K562 (cell line): ENCODE measurements around the gene CDC42EP5. TPM values are rescaled to one million over a fixed set of nuclear protein-coding genes. Genes with fewer than 3 reads are reported as not detected.

ENCODE experiments used
- ATAC-seq: fragments of 200-7000 bp; cut with Tn5 transposase; 3 replicates; pipeline ENCODE4 v1.9.1; 2020; ENCODE audit warnings: moderate library complexity
- BruUV-seq: library from RNA; stranded (reverse); fragments of 400-500 nt; replicated peaks from 2 replicates; lab custom pipeline; 2021; lab: Mats Ljungman, UMichigan
- CTCF ChIA-PET: fragments of 300-600 bp; formaldehyde crosslinking; extraction: SDS; loops from one replicate; lab custom pipeline; 2021; ENCODE audit warnings: low intra/inter-chr PET ratio; lab: Yijun Ruan, JAX
- POLR2A ChIA-PET: fragments of 300-600, 350-650 bp; sonication (Branson Sonifier 250); formaldehyde crosslinking; extraction: SDS; loops from one replicate; lab custom pipeline; 2021; ENCODE audit warnings: antibody characterized with exemption, inconsistent platforms; lab: Yijun Ruan, JAX
- DNase-seq, 4 experiments: peaks; one replicate each; pipeline versions ENCODE4 v3.0.0 to v3.0.0-alpha.2; 2011 to 2018; ENCODE audit warnings: low spot score in 3 of 4, mixed read lengths in 3 of 4; ENCODE audit errors: extremely low read depth in 1 of 4
- FAIRE-seq: peaks from 2 replicates; lab custom pipeline; 2011; peaks lifted over from hg19 to GRCh38; lab: Jason Lieb, UNC
- H2AFZ ChIP-seq: 2 replicates; pipeline ENCODE4 v1.6.0; 2011; ENCODE audit warnings: low read depth, low read length, control low read depth, inconsistent platforms
- H3K27ac ChIP-seq: fragments of 200-600 bp; 3 replicates; pipeline ENCODE4 v1.8.0; 2011; ENCODE audit warnings: low read depth, mild to moderate bottlenecking, control low read depth, inconsistent platforms, low read length, moderate library complexity, mixed read lengths; ENCODE audit errors: extremely low read depth
- H3K27me3 ChIP-seq, 2 experiments: fragments of 300-600 bp in 1 of 2; 2 replicates in 1 of 2; 3 replicates in 1 of 2; pipeline versions ENCODE4 v1.6.0 to v1.8.0; 2011; ENCODE audit warnings: inconsistent platforms in 2 of 2, low read length in 2 of 2, mild to moderate bottlenecking in 1 of 2, mixed read lengths in 1 of 2, moderate library complexity in 1 of 2; ENCODE audit not compliant: control insufficient read depth in 2 of 2, insufficient read depth in 2 of 2
- H3K36me3 ChIP-seq: fragments of 300-600 bp; 3 replicates; pipeline ENCODE4 v1.8.0; 2011; ENCODE audit warnings: mild to moderate bottlenecking, low read length, inconsistent platforms; ENCODE audit not compliant: control insufficient read depth, insufficient read depth
- H3K4me1 ChIP-seq, 2 experiments: fragments of 200-600 bp in 1 of 2; replicated peaks in 1 of 2; 2 replicates in 1 of 2; 3 replicates in 1 of 2; pipeline versions ENCODE4 v1.5.1 to v1.8.0; 2011; ENCODE audit warnings: inconsistent platforms in 2 of 2, low read length in 2 of 2, mild to moderate bottlenecking in 1 of 2, mixed read lengths in 1 of 2, moderate library complexity in 1 of 2; ENCODE audit not compliant: control insufficient read depth in 2 of 2, insufficient read depth in 2 of 2
- H3K4me2 ChIP-seq: 2 replicates; pipeline ENCODE4 v1.6.1; 2011; ENCODE audit warnings: low read length, control low read depth, inconsistent platforms, mixed read lengths; ENCODE audit not compliant: insufficient read depth
- H3K4me3 ChIP-seq: fragments of 200-600 bp; sonication (generic), shearing (Covaris generic); 2 replicates; pipeline ENCODE4 v1.5.1; 2016; ENCODE audit warnings: control low read depth, inconsistent platforms
- H3K79me2 ChIP-seq: fragments of 200-600 bp; 3 replicates; pipeline ENCODE4 v1.8.0; 2011; ENCODE audit warnings: low read length, inconsistent platforms; ENCODE audit not compliant: control insufficient read depth, insufficient read depth
- H3K9ac ChIP-seq, 2 experiments: 2 replicates each; pipeline versions ENCODE4 v1.6.0 to v1.6.1; 2011; ENCODE audit warnings: low read depth in 2 of 2, low read length in 2 of 2, control low read depth in 1 of 2, inconsistent platforms in 1 of 2, mild to moderate bottlenecking in 1 of 2, mixed read lengths in 1 of 2; ENCODE audit not compliant: insufficient read depth in 1 of 2
- H3K9me1 ChIP-seq: one replicate; pipeline ENCODE4 v1.6.0; 2011; ENCODE audit warnings: inconsistent platforms, mild to moderate bottlenecking, low read length, moderate library complexity; ENCODE audit not compliant: control insufficient read depth, insufficient read depth
- H3K9me3 ChIP-seq: replicated peaks from 2 replicates; pipeline ENCODE4 v1.5.1; 2011; ENCODE audit warnings: low read depth, low read length, inconsistent platforms; ENCODE audit not compliant: control insufficient read depth, insufficient read depth
- H4K20me1 ChIP-seq: replicated peaks from 2 replicates; pipeline ENCODE4 v1.6.1; 2011; ENCODE audit warnings: low read length, inconsistent platforms, mixed read lengths; ENCODE audit not compliant: control insufficient read depth, insufficient read depth
- CBFA2T3 ChIP-seq: fragments of 450-650 bp; IDR thresholded peaks from 2 replicates; pipeline ENCODE4 v1.6.1; 2017
- ELF1 ChIP-seq: fragments of 200-800 bp; sonication (Bioruptor generic); IDR thresholded peaks from 2 replicates; pipeline ENCODE4 v1.6.1; 2016; ENCODE audit warnings: missing genetic modification characterization, missing compliant biosample characterization
- FOXJ3 ChIP-seq: sonication (generic); formaldehyde crosslinking; IDR thresholded peaks from 2 replicates; pipeline ENCODE4 v1.4.0; 2020; ENCODE audit warnings: mild to moderate bottlenecking, missing genetic modification reagents
- PHF20 ChIP-seq: fragments of 450-650 bp; IDR thresholded peaks from 2 replicates; pipeline ENCODE4 v1.6.1; 2018; ENCODE audit not compliant: partially characterized antibody
- SRF ChIP-seq, 2 experiments: fragments of 250-450, 450-650 bp in 1 of 2; sonication (Bioruptor Pico) in 1 of 2; sonication (generic) in 1 of 2; formaldehyde crosslinking; IDR thresholded peaks; 2 replicates each; pipeline versions ENCODE4 v1.5.0 to v1.5.1; 2020 to 2022; ENCODE audit warnings: mild to moderate bottlenecking in 1 of 2, missing genetic modification reagents in 1 of 2
- ZC3H8 ChIP-seq: fragments of 450-650 bp; IDR thresholded peaks from 2 replicates; pipeline ENCODE4 v1.6.1; 2017
- ZNF124 ChIP-seq: sonication (generic); formaldehyde crosslinking; IDR thresholded peaks from 2 replicates; pipeline ENCODE4 v1.8.1; 2022; ENCODE audit warnings: missing genetic modification reagents
- ZNF354B ChIP-seq: fragments of 250-450 bp; sonication (Bioruptor Pico); IDR thresholded peaks from 2 replicates; pipeline ENCODE4 v1.4.0; 2020
- ZNF766 ChIP-seq: fragments of 200-800 bp; sonication (Bioruptor generic); conservative IDR thresholded peaks from 2 replicates; pipeline ENCODE4 v1.6.1; 2016; ENCODE audit warnings: missing genetic modification characterization, missing compliant biosample characterization
- ZNF778 ChIP-seq: fragments of 450-650 bp; formaldehyde crosslinking; IDR thresholded peaks from 2 replicates; pipeline ENCODE4 v1.4.0; 2020; ENCODE audit warnings: mild to moderate bottlenecking, moderate library complexity
- ZNF785 ChIP-seq: fragments of 250-450 bp; sonication (Bioruptor Pico); IDR thresholded peaks from 2 replicates; pipeline ENCODE4 v1.4.0; 2020; ENCODE audit warnings: mild to moderate bottlenecking
- ZSCAN32 ChIP-seq: fragments of 450-650 bp; formaldehyde crosslinking; IDR thresholded peaks from 2 replicates; pipeline ENCODE4 v1.4.0; 2020; ENCODE audit warnings: mild to moderate bottlenecking, moderate library complexity
- WGBS: fragments of 100-300 bp; shearing (Covaris generic); methylation state at CpG from one replicate; pipeline ENCODE4 v1.1.6; 2016; ENCODE audit warnings: low coverage, mixed read lengths; ENCODE audit not compliant: insufficient coverage; ENCODE audit errors: missing lambda C conversion rate; 5-methylcytosine and 5-hydroxymethylcytosine counted together
- in situ Hi-C: fragments of 300-500 bp; cut with MboI; formaldehyde crosslinking; loops from 4 replicates; pipeline ENCODE4 v1.15.0; 2018; ENCODE audit warnings: inconsistent platforms, mixed read lengths
- intact Hi-C: fragments of 100-400 bp; cut with micrococcal nuclease; formaldehyde crosslinking; loops from 2 replicates; pipeline ENCODE4 v1.14.2; 2022
- polyA plus RNA-seq, 8 experiments: library from polyadenylated mRNA; depleted of rRNA in 4 of 8; stranded (reverse) in 5 of 8; unstranded in 3 of 8; fragments of >200 nt; fragmentation: Nextera tagmentation in 2 of 8; fragmentation: Illumina TruSeq in 1 of 8; extraction: Ambion mirVana in 2 of 8; extraction: Trizol in 1 of 8; gene quantifications; 2 replicates each; pipeline versions ENCODE4 v1.2.1 to v1.2.3, GENCODE V29; 2011 to 2014; ENCODE audit warnings: inconsistent platforms in 1 of 8, missing spikeins in 1 of 8
- total RNA-seq, 7 experiments: library from RNA; depleted of rRNA in 6 of 7; stranded (reverse); fragments of >200 nt in 6 of 7; fragmentation: Illumina TruSeq in 2 of 7; extraction: Trizol in 2 of 7; gene quantifications; 2 replicates each; pipeline versions ENCODE4 v1.2.1 to v1.2.3, GENCODE V29; 2011 to 2021; ENCODE audit warnings: low replicate concordance in 1 of 7
- TF ChIP-seq, protein P1 (sequence below), 2 experiments: fragments of 450-650 bp; conservative IDR thresholded peaks; 2 replicates each; pipeline ENCODE4 v1.6.1; 2017; ENCODE audit warnings: mild to moderate bottlenecking in 2 of 2, moderate library complexity in 2 of 2
- TF ChIP-seq, protein P2 (sequence below): fragments of 200-800 bp; sonication (Bioruptor generic); IDR thresholded peaks from 2 replicates; pipeline ENCODE4 v1.6.1; 2017; ENCODE audit warnings: missing genetic modification characterization, missing compliant biosample characterization
- TF ChIP-seq, protein P3 (sequence below): fragments of 250-450 bp; sonication (Bioruptor Pico); IDR thresholded peaks from 2 replicates; pipeline ENCODE4 v1.4.0; 2020

The CDC42EP5 gene
- total and polyA plus RNA-seq, 9 of the 15 experiments (the other 6 are each of a cell fraction or from before 2014, with no cell fraction given), result 0.15 to 0.38 TPM; not detected in 7

DNA sequence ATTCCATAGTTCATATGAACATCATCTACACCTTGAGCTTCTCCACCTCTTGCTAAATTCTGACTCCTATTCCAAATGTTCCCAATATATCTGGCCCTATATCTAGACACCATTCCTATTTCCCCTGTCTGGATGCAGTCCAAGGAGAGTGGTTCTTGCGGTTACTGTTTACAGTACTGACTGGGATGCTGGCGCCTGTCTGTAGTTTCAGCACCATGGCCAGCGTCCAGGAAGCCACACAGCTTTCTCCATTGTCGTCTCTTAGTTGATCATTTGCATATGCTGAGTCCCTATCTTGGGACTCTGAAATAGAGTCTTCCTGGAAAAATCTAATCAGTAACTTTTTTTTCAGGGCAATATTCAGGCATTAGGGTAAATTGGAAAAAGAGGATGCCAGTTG, 44.4 kb upstream of the CDC42EP5 start (continued):
- TF ChIP-seq, protein P1, sequence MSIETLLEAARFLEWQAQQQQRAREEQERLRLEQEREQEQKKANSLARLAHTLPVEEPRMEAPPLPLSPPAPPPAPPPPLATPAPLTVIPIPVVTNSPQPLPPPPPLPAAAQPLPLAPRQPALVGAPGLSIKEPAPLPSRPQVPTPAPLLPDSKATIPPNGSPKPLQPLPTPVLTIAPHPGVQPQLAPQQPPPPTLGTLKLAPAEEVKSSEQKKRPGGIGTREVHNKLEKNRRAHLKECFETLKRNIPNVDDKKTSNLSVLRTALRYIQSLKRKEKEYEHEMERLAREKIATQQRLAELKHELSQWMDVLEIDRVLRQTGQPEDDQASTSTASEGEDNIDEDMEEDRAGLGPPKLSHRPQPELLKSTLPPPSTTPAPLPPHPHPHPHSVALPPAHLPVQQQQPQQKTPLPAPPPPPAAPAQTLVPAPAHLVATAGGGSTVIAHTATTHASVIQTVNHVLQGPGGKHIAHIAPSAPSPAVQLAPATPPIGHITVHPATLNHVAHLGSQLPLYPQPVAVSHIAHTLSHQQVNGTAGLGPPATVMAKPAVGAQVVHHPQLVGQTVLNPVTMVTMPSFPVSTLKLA (conservative IDR thresholded peaks at IDR 0.05), result peak in 1 of 2 experiments; percentile 45; a peak in 1 of 4 replicates
- TF ChIP-seq PHF20 (no peak), ZNF778 (CRISPR knock-in tag) (no peak), ZC3H8 (no peak), ZNF124 (CRISPR knock-in tag) (no peak), ZNF766 (peak; percentile 87), SRF (CRISPR knock-in tag; IDR thresholded peaks at IDR 0.05) (peak in 1 of 2 experiments; percentile 46; a peak in 1 of 4 replicates)
- TF ChIP-seq, protein P2, sequence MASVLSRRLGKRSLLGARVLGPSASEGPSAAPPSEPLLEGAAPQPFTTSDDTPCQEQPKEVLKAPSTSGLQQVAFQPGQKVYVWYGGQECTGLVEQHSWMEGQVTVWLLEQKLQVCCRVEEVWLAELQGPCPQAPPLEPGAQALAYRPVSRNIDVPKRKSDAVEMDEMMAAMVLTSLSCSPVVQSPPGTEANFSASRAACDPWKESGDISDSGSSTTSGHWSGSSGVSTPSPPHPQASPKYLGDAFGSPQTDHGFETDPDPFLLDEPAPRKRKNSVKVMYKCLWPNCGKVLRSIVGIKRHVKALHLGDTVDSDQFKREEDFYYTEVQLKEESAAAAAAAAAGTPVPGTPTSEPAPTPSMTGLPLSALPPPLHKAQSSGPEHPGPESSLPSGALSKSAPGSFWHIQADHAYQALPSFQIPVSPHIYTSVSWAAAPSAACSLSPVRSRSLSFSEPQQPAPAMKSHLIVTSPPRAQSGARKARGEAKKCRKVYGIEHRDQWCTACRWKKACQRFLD (CRISPR knock-in tag), result peak; percentile 63; the same call in 1 of the 2 replicates

DNA sequence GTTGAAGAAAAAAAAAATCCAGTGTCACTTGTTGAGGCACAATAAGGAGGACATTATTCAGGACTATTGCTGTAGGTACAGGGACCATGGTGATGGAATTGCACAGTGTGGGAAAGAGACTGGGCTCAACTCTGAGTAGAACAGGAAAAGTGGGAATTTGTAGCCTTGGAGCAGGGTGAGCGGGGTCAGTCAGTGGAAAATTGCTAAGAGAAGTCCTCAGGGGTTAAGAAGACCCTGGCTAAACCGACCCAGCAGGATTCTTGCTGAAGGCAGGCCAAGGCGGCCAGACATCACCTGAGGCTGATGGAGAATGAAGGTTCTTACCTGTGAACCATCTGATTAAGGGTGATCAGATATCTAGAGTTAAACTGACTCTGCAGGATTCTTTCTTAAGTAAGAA, 42.1 kb upstream of the CDC42EP5 start:
- Histone ChIP-seq H3K9me3 (no peaks in the 10 kb centered on the region), H3K4me2 (no peak overlapping the region), H2AFZ (no peak overlapping the region), H3K9me1 (no peaks in the 10 kb centered on the region), H4K20me1 (peaks cover 11% of the 10 kb centered on the region), H3K36me3 (no peaks in the 10 kb centered on the region), H3K79me2 (no peaks in the 10 kb centered on the region), H3K9ac (no peak overlapping the region), H3K4me1 (peaks cover 3 to 15% of the 10 kb centered on the region in 2 experiments; a peak in 3 of 5 replicates), H3K27me3 (peaks cover 2 to 19% of the 10 kb centered on the region in 2 experiments; a peak in 3 of 5 replicates), H3K4me3 (no peak overlapping the region), H3K27ac (no peak overlapping the region)
- CTCF ChIA-PET, result no interaction called here
- WGBS, result 0% methylated on average over 3 of the region's 3 CpGs
- FAIRE-seq, result no peak
- intact Hi-C loops, result no loop called here
- in situ Hi-C loops, result no loop called here
- DNase-seq, result no peak
- BruUV-seq, result no TSS peak
- no peak for ATAC-seq
- POLR2A ChIA-PET, result no interaction called here
- TF ChIP-seq CBFA2T3 (no peak), FOXJ3 (CRISPR knock-in tag) (no peak), ZNF785 (CRISPR knock-in tag) (no peak), ZNF354B (CRISPR knock-in tag) (no peak), ZSCAN32 (CRISPR knock-in tag) (no peak), ELF1 (tag) (no peak)
- TF ChIP-seq, protein P3, sequence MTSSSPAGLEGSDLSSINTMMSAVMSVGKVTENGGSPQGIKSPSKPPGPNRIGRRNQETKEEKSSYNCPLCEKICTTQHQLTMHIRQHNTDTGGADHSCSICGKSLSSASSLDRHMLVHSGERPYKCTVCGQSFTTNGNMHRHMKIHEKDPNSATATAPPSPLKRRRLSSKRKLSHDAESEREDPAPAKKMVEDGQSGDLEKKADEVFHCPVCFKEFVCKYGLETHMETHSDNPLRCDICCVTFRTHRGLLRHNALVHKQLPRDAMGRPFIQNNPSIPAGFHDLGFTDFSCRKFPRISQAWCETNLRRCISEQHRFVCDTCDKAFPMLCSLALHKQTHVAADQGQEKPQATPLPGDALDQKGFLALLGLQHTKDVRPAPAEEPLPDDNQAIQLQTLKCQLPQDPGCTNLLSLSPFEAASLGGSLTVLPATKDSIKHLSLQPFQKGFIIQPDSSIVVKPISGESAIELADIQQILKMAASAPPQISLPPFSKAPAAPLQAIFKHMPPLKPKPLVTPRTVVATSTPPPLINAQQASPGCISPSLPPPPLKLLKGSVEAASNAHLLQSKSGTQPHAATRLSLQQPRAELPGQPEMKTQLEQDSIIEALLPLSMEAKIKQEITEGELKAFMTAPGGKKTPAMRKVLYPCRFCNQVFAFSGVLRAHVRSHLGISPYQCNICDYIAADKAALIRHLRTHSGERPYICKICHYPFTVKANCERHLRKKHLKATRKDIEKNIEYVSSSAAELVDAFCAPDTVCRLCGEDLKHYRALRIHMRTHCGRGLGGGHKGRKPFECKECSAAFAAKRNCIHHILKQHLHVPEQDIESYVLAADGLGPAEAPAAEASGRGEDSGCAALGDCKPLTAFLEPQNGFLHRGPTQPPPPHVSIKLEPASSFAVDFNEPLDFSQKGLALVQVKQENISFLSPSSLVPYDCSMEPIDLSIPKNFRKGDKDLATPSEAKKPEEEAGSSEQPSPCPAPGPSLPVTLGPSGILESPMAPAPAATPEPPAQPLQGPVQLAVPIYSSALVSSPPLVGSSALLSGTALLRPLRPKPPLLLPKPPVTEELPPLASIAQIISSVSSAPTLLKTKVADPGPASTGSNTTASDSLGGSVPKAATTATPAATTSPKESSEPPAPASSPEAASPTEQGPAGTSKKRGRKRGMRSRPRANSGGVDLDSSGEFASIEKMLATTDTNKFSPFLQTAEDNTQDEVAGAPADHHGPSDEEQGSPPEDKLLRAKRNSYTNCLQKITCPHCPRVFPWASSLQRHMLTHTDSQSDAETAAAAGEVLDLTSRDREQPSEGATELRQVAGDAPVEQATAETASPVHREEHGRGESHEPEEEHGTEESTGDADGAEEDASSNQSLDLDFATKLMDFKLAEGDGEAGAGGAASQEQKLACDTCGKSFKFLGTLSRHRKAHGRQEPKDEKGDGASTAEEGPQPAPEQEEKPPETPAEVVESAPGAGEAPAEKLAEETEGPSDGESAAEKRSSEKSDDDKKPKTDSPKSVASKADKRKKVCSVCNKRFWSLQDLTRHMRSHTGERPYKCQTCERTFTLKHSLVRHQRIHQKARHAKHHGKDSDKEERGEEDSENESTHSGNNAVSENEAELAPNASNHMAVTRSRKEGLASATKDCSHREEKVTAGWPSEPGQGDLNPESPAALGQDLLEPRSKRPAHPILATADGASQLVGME (CRISPR knock-in tag), result no peak
